Thoracic aorta (tissue), 2 donors: ENCODE results near the gene SUSD2. TPM values are rescaled to one million over a fixed set of nuclear protein-coding genes. Genes with fewer than 3 reads are reported as not detected.

Experiments used
- ATAC-seq: fragments of 150-250 bp; one replicate; pipeline ENCODE4 v1.8.0; 2017; ENCODE audit warnings: low read depth; ENCODE audit not compliant: insufficient number of reproducible peaks, low FRiP score
- DNase-seq: peaks from one replicate; pipeline ENCODE4 v3.0.0-alpha.2; 2020; ENCODE audit warnings: low spot score
- H3K27ac ChIP-seq, 2 donors: fragments of 200-600 bp; sonication (generic); 1 replicate in 1 of 2; 2 replicates in 1 of 2; pipeline ENCODE4 v1.5.1; 2016; ENCODE audit warnings: mild to moderate bottlenecking in 2 of 2, moderate library complexity in 2 of 2
- H3K27me3 ChIP-seq: fragments of 200-600 bp; sonication (generic); replicated peaks from 2 replicates; pipeline ENCODE4 v1.6.0; 2016; ENCODE audit warnings: mild to moderate bottlenecking; ENCODE audit not compliant: insufficient read depth
- H3K36me3 ChIP-seq: fragments of 200-600 bp; sonication (generic); one replicate; pipeline ENCODE4 v1.5.1; 2016
- H3K4me1 ChIP-seq, 2 donors: fragments of 200-600 bp; sonication (generic); 1 replicate in 1 of 2; 2 replicates in 1 of 2; pipeline versions ENCODE4 v1.5.1 to v1.6.0; 2016; ENCODE audit warnings: low read depth in 2 of 2, mild to moderate bottlenecking in 1 of 2; ENCODE audit not compliant: control insufficient read depth in 1 of 2
- H3K4me3 ChIP-seq: fragments of 200-600 bp; sonication (generic); 2 replicates; pipeline ENCODE4 v1.5.1; 2016; ENCODE audit warnings: mild to moderate bottlenecking
- H3K9me3 ChIP-seq: fragments of 200-600 bp; sonication (generic); 2 replicates; pipeline ENCODE4 v1.5.1; 2016
- total RNA-seq, 2 donors: library from RNA; depleted of rRNA; stranded (reverse); fragments of >200 nt; gene quantifications; one replicate each; pipeline versions ENCODE4 v1.1.0 to v1.2.3, GENCODE V29; 2016
- TF ChIP-seq, protein P1 (sequence below): fragments of 200-600 bp; sonication (generic); IDR thresholded peaks from one replicate; pipeline ENCODE4 v1.5.1; 2019; ENCODE audit warnings: antibody characterized with exemption

The SUSD2 gene
- total RNA-seq, 2 donors from 2014 or later = 16.8 to 43.2 TPM

DNA sequence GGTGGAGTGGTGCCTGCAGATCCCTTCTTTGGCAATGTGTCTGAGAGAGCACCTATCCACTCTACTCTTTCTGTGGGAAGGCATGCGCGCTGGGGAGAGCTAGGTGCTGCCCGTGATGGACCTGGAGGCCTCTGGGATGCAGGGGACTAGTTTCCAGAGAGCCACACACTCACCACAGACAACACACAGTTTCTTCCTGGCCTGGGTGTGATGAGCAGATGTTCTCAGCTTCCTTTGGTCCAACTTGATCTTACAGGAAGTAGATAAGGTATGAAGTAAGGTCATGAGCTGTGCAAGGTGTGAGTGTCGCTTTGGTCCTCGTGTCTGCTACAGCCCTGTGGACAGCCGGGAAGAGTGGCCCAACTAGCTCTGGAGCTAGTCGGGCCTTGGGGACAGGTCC, 27.3 kb upstream of the SUSD2 start:
- Histone ChIP-seq H3K36me3 (no peaks in the 10 kb centered on the region), H3K4me3 (no peak overlapping the region), H3K4me1 (peaks cover 23 to 38% of the 10 kb centered on the region in 2 donors), H3K9me3 (no peaks in the 10 kb centered on the region), H3K27ac (no peak overlapping the region), H3K27me3 (no peaks in the 10 kb centered on the region)
- ATAC-seq (no peak), DNase-seq (no peak)
- TF ChIP-seq, protein P1, sequence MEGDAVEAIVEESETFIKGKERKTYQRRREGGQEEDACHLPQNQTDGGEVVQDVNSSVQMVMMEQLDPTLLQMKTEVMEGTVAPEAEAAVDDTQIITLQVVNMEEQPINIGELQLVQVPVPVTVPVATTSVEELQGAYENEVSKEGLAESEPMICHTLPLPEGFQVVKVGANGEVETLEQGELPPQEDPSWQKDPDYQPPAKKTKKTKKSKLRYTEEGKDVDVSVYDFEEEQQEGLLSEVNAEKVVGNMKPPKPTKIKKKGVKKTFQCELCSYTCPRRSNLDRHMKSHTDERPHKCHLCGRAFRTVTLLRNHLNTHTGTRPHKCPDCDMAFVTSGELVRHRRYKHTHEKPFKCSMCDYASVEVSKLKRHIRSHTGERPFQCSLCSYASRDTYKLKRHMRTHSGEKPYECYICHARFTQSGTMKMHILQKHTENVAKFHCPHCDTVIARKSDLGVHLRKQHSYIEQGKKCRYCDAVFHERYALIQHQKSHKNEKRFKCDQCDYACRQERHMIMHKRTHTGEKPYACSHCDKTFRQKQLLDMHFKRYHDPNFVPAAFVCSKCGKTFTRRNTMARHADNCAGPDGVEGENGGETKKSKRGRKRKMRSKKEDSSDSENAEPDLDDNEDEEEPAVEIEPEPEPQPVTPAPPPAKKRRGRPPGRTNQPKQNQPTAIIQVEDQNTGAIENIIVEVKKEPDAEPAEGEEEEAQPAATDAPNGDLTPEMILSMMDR = no peak

DNA sequence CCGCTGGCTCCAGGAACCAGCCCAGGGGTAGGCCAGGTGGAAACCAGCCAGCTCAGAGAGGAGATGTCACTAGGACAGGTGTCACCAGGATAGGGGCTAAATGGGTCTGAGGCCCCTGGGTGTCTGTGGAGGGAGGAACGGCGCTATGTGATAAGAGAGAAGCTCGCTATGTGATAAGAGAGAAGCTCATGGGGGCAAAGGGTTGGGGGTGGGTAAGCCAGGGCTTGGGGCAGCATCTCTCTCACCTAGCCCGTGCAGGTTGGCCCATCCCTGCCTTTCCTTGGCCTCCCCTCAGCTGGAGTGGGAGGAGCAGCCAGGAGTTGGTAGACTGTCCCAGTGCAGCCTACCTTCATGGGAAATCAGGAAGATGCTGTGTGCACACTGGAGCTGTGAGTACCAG, 26.5 kb upstream of the SUSD2 start:
- H3K4me1 ChIP-seq = peaks cover 31 to 42% of the 10 kb centered on the region in 2 donors
- H3K9me3 ChIP-seq = no peaks in the 10 kb centered on the region
- H3K36me3 ChIP-seq = no peaks in the 10 kb centered on the region
- H3K27me3 ChIP-seq = no peaks in the 10 kb centered on the region
- no peak overlapping the region for H3K27ac ChIP-seq
- no peak overlapping the region for H3K4me3 ChIP-seq
- TF ChIP-seq, protein P1 = no peak
- DNase-seq (no peak), ATAC-seq (no peak)

GRCh38 chr22:24155627-24156140, 25.6 kb upstream of the SUSD2 start:
- Histone ChIP-seq H3K4me3 (peak overlapping the region; percentile 95), H3K36me3 (no peaks in the 10 kb centered on the region), H3K4me1 (peaks cover 32 to 51% of the 10 kb centered on the region in 2 donors), H3K9me3 (no peaks in the 10 kb centered on the region), H3K27ac (peak overlapping the region; percentile 69 to 73), H3K27me3 (no peaks in the 10 kb centered on the region)
- TF ChIP-seq, protein P1 = peak; percentile 52
- DNase-seq = no peak
- peak; percentile 34 for ATAC-seq

GRCh38 chr22:24156141-24156912, 25.0 kb upstream of the SUSD2 start:
- no peak for DNase-seq
- H3K27me3 ChIP-seq = no peaks in the 10 kb centered on the region

More at GRCh38 chr22:24156141-24156912, 25.0 kb upstream of the SUSD2 start:
- Histone ChIP-seq H3K4me3 (peak overlapping the region; percentile 95), H3K9me3 (no peaks in the 10 kb centered on the region), H3K36me3 (no peaks in the 10 kb centered on the region), H3K27ac (peak overlapping the region; percentile 69 to 73), H3K4me1 (peaks cover 37 to 57% of the 10 kb centered on the region in 2 donors)
- TF ChIP-seq, protein P1 = no peak
- no peak for ATAC-seq
